Immature natural killer cell (primary cell): ENCODE data around the gene HIBCH. TPM values are rescaled to one million over a fixed set of nuclear protein-coding genes. Genes with fewer than 3 reads are reported as not detected.
A peak's percentile ranks its signal among the peaks of the same experiment; 100 is the strongest.

Experiments used
- DNase-seq, 3 donors: peaks; one replicate each; pipeline ENCODE4 v3.0.0; 2022; ENCODE audit warnings: mixed read lengths in 1 of 3
- H3K27ac Mint-ChIP-seq, 6 donors: one replicate each; pipeline ENCODE4 v1.8.0; 2020; ENCODE audit warnings: mixed read lengths in 6 of 6, mild to moderate bottlenecking in 5 of 6, inconsistent platforms in 4 of 6, moderate library complexity in 3 of 6
- H3K27me3 Mint-ChIP-seq, 3 donors: one replicate each; pipeline ENCODE4 v1.8.0; 2020 to 2021; ENCODE audit warnings: low read depth in 3 of 3, mild to moderate bottlenecking in 3 of 3, mixed read lengths in 3 of 3, moderate library complexity in 3 of 3, inconsistent platforms in 1 of 3
- H3K36me3 Mint-ChIP-seq, 3 donors: one replicate each; pipeline ENCODE4 v1.8.0; 2020; ENCODE audit warnings: mixed read lengths in 3 of 3, inconsistent platforms in 2 of 3, mild to moderate bottlenecking in 2 of 3
- H3K4me1 Mint-ChIP-seq, 2 donors: one replicate each; pipeline ENCODE4 v1.8.0; 2020; ENCODE audit warnings: inconsistent platforms in 2 of 2, mild to moderate bottlenecking in 2 of 2, mixed read lengths in 2 of 2, moderate library complexity in 1 of 2
- H3K4me3 Mint-ChIP-seq, 5 donors: one replicate each; pipeline ENCODE4 v1.8.0; 2020; ENCODE audit warnings: mild to moderate bottlenecking in 5 of 5, mixed read lengths in 5 of 5, inconsistent platforms in 3 of 5, moderate library complexity in 3 of 5
- H3K9me3 Mint-ChIP-seq, 6 donors: one replicate each; pipeline ENCODE4 v1.8.0; 2020; ENCODE audit warnings: mild to moderate bottlenecking in 6 of 6, mixed read lengths in 6 of 6, inconsistent platforms in 4 of 6, moderate library complexity in 3 of 6
- polyA plus RNA-seq, 3 donors: library from polyadenylated mRNA; unstranded; fragments of 300-500 nt; fragmentation: Illumina TruSeq; gene quantifications; one replicate each; pipeline ENCODE4 v1.2.3, GENCODE V29; 2021

HIBCH gene
- polyA plus RNA-seq, 3 donors from 2014 or later: 15.2 to 26.8 (median 21.4) TPM

DNA sequence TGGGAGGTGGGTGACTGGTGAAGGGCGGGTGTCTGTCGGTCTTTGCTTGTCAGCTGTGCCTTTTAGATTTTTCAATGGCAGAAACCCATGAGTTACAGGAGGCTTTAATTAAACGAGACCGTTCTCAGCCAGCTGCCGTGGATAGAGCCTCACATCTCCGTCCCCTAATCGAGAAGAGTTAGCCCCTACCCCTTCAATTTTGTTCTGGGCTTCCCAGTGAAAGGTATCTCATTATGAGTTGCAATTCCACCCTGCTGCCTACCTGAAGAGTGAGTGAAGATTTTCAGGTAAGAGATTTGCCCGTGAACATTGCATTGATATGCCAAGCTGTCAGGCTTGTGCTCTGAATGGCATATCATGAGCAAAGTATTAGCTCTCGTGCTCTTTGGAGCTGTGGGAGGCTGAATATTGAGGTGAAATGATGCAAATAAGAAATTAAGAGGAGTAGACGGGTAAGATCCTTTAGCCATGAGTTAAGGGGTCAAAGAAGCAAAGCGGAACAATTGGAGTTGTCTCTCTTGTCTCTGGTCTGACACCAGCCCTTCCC lies 138.4 kb downstream of the HIBCH start:
- Mint-ChIP-seq H3K27ac (no peak overlapping the region), H3K4me3 (peak overlapping the region; percentile 59 to 74 (median 70)), H3K9me3 (peaks cover 0 to 4% (median 0%) of the 10 kb centered on the region in 6 donors), H3K4me1 (peaks cover 7 to 10% of the 10 kb centered on the region in 2 donors), H3K27me3 (peaks cover 0 to 18% (median 4%) of the 10 kb centered on the region in 3 donors), H3K36me3 (peaks cover 0 to 7% (median 0%) of the 10 kb centered on the region in 3 donors)
- DNase-seq: no peak

DNA sequence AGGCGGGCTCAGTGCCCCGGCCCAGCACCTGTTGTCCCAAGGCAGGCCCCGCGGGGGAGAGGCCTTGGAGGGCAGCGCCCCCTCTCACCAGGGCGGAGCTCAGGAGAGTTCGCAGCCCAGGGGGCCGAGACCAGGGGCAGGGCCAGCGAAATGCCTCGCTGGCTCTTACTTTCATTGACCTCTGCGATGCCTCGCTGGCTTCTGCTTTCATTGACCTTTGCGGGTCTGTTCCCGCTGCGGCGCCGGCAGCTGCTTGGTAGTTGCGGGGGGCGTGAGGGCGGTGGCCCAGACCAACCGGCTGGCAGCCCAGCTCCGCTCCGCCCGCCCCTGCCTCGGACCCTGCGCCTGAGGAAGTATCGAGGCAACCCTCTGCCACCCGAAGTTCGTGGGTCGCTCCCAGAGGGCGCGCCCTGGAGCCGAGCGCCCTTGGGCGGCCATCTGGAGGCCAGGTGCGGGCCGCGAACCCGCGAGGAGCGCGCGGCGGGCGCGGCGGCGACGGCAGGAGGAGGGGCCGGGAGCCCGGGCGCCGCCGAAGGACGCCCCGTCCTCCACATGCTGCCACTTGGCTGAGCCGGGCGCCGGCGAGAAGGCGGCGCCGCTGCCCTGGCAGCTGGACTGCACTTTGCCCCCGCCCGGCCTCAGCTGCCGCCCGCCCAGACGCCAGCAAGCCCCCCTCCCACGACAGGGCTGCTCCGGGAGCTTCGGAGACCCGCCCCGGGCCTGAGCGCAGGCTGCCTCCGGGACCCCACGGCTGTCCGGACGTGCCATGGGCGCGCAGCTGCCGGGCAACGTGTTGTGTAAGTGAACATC lies 139.1 kb downstream of the HIBCH start:
- peaks cover 0 to 4% (median 0%) of the 10 kb centered on the region in 6 donors for H3K9me3 Mint-ChIP-seq
- no peak overlapping the region for H3K27ac Mint-ChIP-seq
- H3K4me3 Mint-ChIP-seq: peak overlapping the region; percentile 59 to 74 (median 70)
- peaks cover 0 to 7% (median 0%) of the 10 kb centered on the region in 3 donors for H3K36me3 Mint-ChIP-seq
- H3K27me3 Mint-ChIP-seq: peaks cover 0 to 18% (median 4%) of the 10 kb centered on the region in 3 donors
- H3K4me1 Mint-ChIP-seq: peaks cover 7 to 10% of the 10 kb centered on the region in 2 donors
- DNase-seq: peak; percentile 8 to 25 (median 9)

DNA sequence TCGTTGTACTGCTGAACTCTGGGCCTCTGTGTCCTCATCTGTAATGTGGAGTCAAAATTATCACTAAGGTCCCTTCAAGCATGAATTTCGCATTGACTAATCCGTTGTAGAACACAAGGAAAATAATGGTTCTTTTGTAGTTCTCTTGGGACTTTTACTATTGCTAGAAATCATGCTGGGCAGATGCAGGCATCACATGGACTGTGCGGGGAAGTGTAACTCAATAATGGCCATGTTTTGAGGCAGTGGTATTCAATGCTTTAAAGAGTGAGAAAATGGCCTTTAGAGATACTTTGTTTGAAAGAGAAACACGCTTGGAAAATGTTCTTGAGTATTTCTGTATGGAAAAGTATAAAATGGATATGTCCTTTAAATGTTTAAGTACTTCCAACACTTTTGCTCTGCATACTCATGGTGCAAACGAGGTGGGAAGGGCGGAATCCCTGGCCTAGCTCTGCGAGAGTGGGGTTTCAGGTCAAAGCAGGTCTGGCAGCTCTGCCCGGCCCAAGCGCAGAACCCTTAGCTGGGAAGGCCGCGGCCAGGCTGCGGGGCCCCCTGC lies 139.8 kb downstream of the HIBCH start:
- peaks cover 0 to 18% (median 2%) of the 10 kb centered on the region in 3 donors for H3K27me3 Mint-ChIP-seq
- no peak for DNase-seq
- H3K4me1 Mint-ChIP-seq: peaks cover 7 to 10% of the 10 kb centered on the region in 2 donors
- peak overlapping the region; percentile 63 to 77 (median 70) for H3K4me3 Mint-ChIP-seq
- H3K9me3 Mint-ChIP-seq: peaks cover 0 to 4% (median 0%) of the 10 kb centered on the region in 6 donors
- H3K27ac Mint-ChIP-seq: no peak overlapping the region
- peaks cover 0 to 7% (median 0%) of the 10 kb centered on the region in 3 donors for H3K36me3 Mint-ChIP-seq

DNA sequence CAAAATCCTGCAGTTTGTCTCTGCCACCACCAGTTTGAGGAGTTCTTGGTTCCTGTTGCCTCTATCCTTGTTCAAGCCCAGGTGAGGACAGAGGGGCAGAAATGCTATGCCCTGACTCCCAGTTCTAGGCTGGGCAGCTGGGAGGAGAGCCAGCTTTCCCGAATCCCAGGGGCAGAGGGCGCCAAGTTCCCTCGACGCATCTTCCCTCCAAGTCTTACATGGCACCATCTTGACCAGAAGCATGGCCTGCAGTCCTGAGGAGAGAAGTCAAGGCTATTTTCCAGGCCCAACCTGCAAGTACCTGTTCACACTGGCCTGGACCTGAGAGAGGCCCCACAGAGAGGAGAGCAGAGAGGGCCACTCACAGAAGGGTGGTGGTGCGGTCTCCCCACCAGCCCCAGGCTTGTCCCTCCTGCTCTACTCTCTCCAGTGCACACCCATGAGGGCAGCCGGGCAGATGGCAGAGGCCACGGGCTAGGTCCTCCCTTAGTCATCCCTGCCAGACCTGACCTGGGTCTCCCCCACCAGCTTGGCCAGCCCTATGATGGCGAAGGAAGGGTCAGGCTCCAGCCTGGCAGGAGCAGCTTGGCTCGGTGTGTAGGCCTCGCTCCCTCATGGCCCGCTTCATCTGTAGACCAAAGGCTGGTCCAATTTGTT lies 141.4 kb downstream of the HIBCH start:
- Mint-ChIP-seq H3K27me3 (peaks cover 0 to 16% (median 2%) of the 10 kb centered on the region in 3 donors), H3K36me3 (peaks cover 0 to 10% (median 7%) of the 10 kb centered on the region in 3 donors), H3K4me1 (peaks cover 7 to 10% of the 10 kb centered on the region in 2 donors), H3K4me3 (peak overlapping the region in 1 of 5 donors; percentile 20), H3K9me3 (peaks cover 0 to 4% (median 0%) of the 10 kb centered on the region in 6 donors), H3K27ac (no peak overlapping the region)
- DNase-seq: no peak

DNA sequence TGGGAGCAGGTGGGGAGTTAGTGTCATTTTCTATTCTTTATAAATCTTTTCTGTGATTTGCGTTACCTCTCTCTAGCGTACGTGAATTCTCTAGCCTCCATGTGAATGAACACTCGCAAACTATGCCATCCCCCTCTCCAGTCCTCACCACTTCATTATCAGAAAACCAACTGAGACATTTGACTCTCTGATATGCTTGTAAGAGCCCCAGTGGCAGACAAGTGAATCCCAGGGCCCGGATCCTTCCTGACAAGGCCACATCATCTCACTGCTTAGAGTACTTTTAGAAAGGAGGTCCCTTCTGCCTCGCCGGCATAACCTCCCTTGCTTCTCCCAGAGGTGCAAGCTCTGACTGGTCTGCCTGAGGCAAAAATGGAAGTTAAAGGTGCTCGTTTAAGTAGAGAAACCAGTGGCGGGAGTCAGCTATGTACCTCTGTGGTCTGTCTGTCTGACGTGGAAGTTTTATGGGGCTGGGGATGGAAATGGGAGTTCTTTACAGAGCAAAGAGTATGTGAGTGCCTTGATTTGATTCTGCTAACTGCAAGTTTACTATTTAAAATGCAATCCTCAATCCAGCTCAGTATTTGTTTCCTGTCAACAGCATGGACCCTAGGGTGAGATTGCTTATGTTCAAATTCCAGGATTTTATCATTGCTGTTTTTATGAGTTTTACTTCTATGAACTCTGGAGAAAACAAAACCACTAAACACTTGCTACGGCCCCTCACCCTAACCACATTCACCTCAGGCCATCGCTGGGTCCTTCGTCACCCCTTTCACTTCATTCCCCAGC lies 142.2 kb downstream of the HIBCH start:
- Mint-ChIP-seq H3K4me1 (peaks cover 7 to 10% of the 10 kb centered on the region in 2 donors), H3K27ac (no peak overlapping the region), H3K4me3 (no peak overlapping the region), H3K27me3 (peaks cover 0 to 14% (median 2%) of the 10 kb centered on the region in 3 donors), H3K36me3 (peaks cover 0 to 10% (median 7%) of the 10 kb centered on the region in 3 donors), H3K9me3 (peaks cover 0 to 4% (median 0%) of the 10 kb centered on the region in 6 donors)
- DNase-seq: no peak

DNA sequence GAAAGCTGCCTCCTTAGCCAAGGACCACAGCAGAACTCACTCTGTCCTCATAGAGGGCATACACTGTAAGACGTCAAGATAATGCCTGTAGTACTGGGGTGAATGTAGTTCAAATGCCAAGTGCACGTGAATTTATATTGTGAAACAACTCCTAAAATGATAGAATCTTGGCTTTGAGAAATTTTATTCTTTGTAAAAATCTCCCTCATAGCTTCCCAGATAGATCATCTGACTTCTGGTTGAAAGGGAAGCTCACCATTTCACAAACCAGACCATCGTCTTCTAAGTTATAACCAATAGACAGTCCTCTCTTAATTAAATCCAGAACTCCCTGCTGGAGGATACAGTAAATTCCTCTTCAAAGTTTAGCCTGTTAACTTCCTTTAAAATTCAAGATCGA lies 146.2 kb downstream of the HIBCH start:
- Mint-ChIP-seq H3K27me3 (peaks cover 0 to 7% (median 3%) of the 10 kb centered on the region in 3 donors), H3K4me3 (no peak overlapping the region), H3K9me3 (peaks cover 2 to 9% (median 3%) of the 10 kb centered on the region in 6 donors), H3K36me3 (peaks cover 4 to 14% (median 6%) of the 10 kb centered on the region in 3 donors), H3K27ac (no peak overlapping the region), H3K4me1 (no peaks in the 10 kb centered on the region)
- no peak for DNase-seq

DNA sequence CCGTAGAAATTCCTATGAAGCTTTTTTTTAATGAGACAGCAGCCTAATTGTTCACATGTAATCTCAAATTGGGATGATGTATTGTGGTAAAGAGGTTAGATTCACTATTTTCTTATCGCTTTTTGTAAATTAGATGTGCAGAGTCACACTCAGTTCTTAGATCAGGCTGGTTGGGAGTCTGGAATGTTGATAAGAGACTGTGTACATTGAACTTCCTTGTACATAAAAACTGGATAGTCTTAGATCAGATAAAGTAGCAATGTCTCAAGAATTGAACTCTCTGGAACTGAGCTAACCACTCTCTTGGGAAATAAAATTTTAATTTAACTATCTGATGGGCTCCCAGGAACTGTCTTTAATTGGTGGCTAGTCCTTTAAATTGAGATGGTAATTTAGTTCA lies 149.0 kb downstream of the HIBCH start:
- Mint-ChIP-seq H3K27ac (no peak overlapping the region), H3K27me3 (peaks cover 2 to 6% (median 3%) of the 10 kb centered on the region in 3 donors), H3K4me1 (no peaks in the 10 kb centered on the region), H3K9me3 (peaks cover 2 to 16% (median 4%) of the 10 kb centered on the region in 6 donors), H3K4me3 (no peak overlapping the region), H3K36me3 (peaks cover 4 to 19% (median 7%) of the 10 kb centered on the region in 3 donors)
- DNase-seq: no peak

DNA sequence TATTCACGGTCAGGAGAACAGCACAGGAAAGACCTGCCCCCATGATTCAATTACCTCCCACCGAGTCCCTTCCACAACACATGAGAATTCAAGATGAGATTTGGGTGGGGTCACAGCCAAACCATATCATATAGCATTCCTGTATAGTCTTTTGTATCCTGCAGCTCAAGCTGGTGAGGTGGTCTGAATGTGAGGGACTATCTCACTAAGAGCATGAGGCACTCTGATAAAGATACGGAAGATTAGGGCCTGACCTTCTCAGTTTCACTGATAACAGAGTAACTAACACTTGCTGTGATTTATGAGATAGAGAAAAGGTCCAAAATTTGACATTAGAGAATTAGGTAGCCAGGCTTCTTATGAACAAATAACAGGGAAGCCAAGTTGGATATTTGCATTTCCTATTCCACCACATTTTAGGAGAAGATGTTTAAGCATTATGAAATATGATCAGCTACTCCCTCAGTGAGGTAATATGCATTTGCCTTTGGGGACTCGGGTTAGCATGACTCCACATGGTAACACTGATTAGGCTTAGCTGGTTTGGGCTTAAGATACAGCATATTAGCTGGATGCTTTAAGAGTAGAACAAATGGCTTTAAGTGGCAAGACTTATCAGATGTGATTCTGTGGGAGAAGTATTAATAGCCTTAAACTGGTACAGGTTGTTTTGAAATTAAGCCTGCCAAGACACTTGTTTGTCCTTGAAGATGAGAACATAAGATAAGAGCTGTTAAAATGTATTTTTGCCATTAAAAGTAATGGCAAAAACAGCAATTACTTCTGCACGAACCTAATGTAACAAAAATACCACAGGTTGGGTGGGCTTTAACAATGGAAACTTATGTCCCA lies 150.2 kb downstream of the HIBCH start:
- no peak overlapping the region for H3K4me3 Mint-ChIP-seq
- H3K9me3 Mint-ChIP-seq: peaks cover 2 to 16% (median 4%) of the 10 kb centered on the region in 6 donors
- H3K36me3 Mint-ChIP-seq: peaks cover 4 to 19% (median 7%) of the 10 kb centered on the region in 3 donors
- H3K4me1 Mint-ChIP-seq: no peaks in the 10 kb centered on the region
- DNase-seq: no peak
- no peak overlapping the region for H3K27ac Mint-ChIP-seq
- H3K27me3 Mint-ChIP-seq: peaks cover 2 to 6% (median 3%) of the 10 kb centered on the region in 3 donors

DNA sequence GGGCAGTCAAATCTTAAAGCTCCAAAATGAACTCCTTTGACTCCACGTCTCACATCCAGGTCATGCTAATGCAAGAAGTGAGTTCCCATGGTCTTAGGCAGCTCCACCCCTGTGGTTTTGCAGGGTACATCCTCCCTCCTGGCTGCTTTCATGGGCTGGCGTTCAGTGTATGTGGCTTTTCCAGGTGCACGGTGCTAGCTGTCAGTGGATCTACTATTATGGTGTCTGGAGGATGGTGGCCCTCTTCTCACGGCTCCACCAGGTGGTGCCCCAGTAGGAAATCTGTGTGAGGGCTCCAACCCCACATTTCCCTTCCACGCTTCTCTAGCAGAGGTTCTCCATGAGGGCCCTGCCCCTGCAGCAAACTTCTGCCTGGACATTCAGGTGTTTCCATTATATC lies 151.9 kb downstream of the HIBCH start:
- DNase-seq: no peak
- Mint-ChIP-seq H3K36me3 (peaks cover 0 to 9% (median 7%) of the 10 kb centered on the region in 3 donors), H3K4me1 (no peaks in the 10 kb centered on the region), H3K4me3 (no peak overlapping the region), H3K27me3 (peaks cover 2 to 6% (median 3%) of the 10 kb centered on the region in 3 donors), H3K27ac (no peak overlapping the region), H3K9me3 (peaks cover 2 to 16% (median 4%) of the 10 kb centered on the region in 6 donors)

DNA sequence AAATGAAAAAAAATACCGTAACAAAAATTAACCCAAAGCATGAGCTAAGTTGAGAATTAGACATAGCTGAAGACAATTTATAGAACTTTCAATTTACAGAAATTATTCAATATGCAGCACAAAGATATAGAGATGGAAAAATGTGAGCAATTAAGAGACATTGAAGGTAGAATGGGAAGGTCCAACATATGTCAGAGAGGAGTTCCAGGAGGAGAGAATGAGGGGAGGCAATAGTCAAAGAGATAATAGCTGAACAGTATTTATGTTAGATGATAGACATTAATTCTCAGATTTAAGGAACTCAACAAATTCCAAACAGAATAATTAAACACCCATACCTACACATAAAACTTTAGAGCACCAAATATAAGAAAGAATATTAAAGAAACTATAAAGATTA lies 154.1 kb downstream of the HIBCH start:
- H3K4me3 Mint-ChIP-seq: no peak overlapping the region
- H3K27me3 Mint-ChIP-seq: peaks cover 2 to 6% (median 3%) of the 10 kb centered on the region in 3 donors
- H3K36me3 Mint-ChIP-seq: peaks cover 0 to 9% (median 7%) of the 10 kb centered on the region in 3 donors
- no peak for DNase-seq
- H3K9me3 Mint-ChIP-seq: peaks cover 2 to 16% (median 4%) of the 10 kb centered on the region in 6 donors
- no peak overlapping the region for H3K27ac Mint-ChIP-seq
- no peaks in the 10 kb centered on the region for H3K4me1 Mint-ChIP-seq

DNA sequence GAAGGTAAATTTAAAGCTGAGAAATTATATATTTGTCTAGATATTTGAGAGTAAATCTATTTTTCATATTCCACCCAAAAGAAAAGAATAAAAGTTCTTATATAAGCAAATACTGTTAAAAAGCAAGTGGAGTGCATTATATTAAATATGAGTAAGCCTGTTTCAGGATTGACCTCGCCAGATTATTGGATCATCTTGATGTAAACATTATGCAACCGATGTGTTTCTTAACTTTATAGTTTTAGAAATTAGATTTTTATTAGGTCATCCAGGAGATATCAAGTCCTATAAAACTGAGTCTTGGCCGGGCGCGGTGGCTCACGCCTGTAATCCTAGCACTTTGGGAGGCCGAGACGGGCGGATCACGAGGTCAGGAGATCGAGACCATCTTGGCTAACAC lies 156.8 kb downstream of the HIBCH start:
- Mint-ChIP-seq H3K4me3 (no peak overlapping the region), H3K4me1 (no peaks in the 10 kb centered on the region), H3K27me3 (peaks cover 0 to 2% (median 2%) of the 10 kb centered on the region in 3 donors), H3K9me3 (peaks cover 0 to 4% (median 0%) of the 10 kb centered on the region in 6 donors), H3K36me3 (peaks cover 0 to 5% (median 0%) of the 10 kb centered on the region in 3 donors), H3K27ac (no peak overlapping the region)
- no peak for DNase-seq

DNA sequence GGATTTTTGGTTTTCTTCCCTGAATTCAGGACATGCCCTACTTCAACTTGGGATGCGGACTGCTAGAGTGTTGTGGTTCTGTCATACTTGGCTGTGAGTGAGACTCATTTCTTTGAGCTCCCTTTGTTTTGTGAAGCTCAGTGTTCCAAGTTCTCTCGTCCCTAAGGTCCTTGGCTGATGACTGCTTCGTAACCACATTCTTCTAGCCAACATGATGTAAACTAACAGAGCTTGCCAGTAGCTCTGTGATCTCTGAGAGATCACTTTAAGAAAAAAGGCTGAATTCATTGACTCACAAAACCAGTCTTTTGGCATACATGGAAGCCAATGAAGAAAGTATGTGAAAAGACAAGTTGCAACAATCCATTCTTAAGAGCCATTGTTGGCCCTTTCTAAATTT lies 160.2 kb downstream of the HIBCH start:
- Mint-ChIP-seq H3K27me3 (peaks cover 2 to 3% (median 3%) of the 10 kb centered on the region in 3 donors), H3K4me1 (no peaks in the 10 kb centered on the region), H3K4me3 (no peak overlapping the region), H3K9me3 (no peaks in the 10 kb centered on the region), H3K36me3 (no peaks in the 10 kb centered on the region), H3K27ac (no peak overlapping the region)
- no peak for DNase-seq
